DMS153 (cell line): Measurements from ENCODE around the gene PGC.
A peak's percentile ranks its signal among the peaks of the same experiment; 100 is the strongest.

Source experiments
- DNase-seq: peaks from one replicate; lab custom pipeline; 2025; lab: John Stamatoyannopoulos, UW

The PGC gene

DNA sequence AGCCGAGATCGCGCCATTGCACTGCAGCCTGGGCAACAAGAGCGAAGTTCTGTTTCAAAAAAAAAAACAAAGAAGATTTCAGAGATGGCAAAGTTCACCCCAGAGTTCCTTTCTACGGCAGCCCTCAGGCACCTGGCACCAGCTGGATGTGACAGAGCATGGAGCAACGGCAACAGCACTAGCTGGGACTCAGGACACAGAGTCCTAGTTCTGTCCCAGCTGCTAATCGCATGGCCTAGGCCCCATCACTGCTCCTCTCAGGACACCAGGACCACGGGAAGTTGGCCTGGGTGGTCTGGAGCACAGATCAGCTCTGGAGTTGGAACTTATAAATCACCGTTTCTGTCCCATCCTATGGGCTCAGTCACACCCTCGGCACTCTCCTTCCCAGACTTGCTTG is 1.1 kb downstream of the PGC start:
- no peak for DNase-seq

DNA sequence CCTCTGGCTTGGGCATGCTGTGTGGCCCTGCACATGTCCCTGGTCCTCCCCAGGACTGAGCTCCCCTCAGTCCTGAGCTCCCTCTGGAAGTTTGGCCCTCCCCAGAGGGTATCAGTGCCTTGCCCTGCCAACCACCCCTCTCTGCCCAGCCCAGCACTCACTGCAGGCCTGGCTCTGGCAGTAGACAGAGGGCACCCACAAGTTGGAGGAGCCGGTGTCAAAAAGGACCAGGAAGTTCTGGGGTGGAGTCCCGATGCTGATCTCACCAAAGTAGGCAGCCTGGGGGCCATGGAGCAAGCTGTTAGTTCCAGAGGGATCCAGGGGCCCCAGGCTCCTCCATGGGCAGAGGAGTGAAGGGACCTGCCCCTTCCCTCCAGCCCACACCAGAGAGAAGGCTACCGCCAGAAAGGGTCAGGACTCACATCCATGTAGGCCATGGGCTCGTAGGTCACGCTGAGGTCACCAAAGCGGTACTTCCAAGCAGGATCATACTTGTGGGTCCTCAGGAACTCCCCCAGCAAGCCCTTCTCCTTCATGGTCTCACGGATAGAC is 2.9 kb downstream of the PGC start:
- no peak for DNase-seq

DNA sequence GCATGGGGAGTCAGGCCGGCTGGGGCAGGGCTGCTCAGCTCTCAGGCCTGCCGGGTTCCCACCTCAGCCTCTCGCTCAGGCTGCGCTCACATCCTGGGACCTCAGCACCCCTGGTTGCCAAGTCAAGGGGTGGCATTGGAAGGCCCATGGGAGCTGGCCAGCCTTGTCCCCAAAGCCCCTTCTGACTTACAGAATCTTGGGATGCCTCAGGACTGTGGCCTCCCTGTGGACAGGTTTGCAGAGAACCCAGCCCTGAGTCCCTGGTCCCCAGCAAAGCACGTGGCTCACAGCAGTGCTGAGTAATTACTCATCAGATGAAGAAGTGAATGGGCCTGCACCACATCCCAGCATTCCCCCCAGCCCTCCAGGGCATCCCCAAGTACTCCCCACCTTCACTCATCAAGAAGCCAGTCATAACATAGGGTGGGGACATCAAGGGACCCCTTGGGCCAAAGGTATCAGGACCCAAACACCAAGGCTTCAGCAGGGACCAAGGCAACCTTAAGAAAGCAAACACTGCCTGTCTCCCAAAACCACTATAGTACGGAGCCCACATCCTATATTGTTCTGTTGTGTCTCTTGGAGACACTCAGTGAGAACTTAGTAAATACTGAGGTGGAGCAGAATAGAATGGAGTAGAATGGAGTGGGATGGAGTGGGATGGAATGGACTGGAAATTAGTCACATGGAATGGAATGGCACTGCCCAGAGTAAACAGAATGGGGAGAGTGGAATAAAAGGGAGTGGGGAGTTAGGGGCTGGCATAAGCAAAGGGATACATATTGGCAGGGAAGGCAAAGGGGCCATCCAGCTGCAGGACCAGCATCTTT is 3.6 kb downstream of the PGC start:
- no peak for DNase-seq

DNA sequence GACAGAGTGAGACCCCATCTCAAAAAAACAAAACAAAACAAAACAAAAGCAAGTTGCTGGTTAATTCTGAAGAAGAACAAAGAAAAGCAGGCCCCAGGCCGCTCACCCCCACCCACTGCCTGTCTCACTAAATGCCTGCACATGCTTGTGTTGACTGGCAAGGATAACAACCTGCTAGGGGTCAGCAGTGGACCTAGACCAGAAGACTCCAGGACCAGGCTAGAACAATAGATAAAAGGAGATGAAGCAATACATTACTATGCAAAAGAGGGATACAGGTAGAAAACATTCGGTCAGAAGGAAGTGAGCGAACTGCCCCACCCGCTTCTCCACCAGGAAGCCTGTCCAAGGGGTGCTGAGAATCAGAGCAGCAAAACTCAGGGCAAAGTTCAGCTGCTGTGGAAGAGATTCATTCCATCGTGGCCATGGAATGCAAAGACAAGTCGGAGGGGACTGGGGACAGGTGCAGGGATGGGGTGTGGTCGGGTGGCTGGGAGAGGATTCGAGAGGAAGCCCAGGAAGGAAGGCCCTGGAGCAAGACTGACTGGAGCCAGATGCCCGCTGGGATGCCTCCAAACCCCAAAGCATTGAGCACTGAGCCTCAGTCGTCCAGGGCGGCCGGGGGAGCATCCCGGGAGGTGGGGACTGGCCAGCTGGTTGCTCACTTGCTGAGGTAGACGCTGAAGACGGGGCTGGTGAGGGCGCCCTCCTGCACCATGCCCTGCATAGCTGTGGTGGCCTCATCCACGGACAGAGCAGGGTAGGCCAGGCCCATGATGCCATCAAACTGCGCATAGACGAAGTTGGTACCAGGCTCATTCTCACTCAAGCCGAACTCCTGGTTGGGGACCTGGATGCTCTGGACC is 5.3 kb downstream of the PGC start:
- no peak for DNase-seq

DNA sequence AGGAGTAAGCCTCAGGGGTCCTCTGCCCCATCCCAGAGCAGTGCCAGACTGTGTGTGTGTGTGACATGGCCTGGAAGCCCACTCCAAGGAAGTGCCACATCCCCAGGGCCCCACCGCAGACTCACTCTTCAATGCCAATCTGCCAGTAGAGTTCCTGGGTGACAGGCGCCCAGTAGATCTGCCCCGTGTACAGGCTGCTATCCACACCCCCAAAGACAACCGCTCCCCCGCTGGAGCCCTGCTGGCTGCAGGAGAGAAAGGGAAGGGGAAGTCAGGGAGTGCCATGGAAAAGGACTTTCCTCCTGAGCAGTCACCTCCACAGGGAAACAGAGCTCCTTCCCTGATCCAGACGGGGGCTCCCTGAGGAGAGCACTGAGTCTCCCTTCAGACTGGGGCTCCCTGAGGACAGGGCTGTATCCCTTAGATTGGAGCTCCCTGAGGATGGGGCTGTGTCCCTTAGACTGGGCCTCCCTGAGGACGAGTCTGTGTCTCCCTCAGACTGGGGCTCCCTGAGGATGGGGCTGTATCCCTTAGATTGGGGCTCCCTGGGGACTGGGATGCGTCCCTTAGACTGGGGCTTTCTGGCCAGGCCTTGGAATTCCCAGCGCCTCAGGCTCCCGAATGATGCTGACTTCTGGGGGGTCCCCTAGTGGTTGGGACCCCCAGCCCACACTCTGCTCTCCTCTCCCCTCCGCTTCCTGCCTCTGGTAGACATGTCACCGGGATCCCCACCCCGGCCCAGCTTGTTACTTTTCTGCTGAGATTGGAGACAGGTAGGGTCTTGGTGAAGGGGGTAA is 6.6 kb downstream of the PGC start:
- no peak for DNase-seq

DNA sequence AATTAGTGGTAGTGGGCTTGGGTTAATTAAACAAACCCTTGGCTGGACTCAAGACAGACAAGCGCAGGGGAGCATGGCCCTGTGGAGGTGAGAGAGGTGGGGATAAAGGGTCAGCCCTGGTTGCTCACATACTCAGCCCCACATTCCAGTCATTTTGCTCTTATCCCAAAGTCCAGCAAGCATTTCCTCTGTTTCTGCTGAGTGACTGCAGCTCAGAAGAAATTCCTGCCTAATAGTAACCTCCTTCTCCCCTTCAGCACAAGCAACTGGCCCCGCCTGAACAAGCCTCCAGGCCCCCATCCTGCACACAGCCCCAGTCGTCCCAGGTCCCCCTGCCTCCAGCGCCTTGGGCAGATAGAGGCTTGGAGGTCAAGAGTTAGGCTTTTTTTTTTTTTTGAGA is 8.2 kb downstream of the PGC start:
- no peak for DNase-seq

DNA sequence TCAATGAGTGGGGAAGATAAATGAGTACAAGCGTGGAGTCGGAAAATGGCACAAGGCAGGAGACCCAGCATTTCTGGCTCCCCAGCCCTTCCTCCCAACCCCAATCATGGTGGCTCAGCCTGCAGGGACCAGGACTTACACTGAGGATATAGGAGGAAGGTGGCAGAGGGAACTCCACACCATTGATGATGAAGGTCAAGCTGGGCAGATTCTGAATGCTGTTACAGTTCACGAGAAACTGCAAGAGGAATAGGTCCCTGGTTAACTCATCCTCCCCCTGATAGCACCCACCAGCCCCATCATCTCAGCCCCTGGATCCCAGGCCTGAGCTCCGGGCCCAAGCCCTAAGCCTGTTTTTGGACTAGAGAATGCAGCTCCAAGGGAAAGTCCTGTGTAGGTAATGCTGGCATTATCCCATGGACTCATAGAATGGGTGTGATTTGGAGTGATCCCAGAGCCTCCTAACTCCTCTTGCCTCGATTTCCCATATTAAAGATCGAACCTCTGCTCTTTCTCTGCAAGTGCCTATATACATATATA is 9.5 kb downstream of the PGC start:
- no peak for DNase-seq

DNA sequence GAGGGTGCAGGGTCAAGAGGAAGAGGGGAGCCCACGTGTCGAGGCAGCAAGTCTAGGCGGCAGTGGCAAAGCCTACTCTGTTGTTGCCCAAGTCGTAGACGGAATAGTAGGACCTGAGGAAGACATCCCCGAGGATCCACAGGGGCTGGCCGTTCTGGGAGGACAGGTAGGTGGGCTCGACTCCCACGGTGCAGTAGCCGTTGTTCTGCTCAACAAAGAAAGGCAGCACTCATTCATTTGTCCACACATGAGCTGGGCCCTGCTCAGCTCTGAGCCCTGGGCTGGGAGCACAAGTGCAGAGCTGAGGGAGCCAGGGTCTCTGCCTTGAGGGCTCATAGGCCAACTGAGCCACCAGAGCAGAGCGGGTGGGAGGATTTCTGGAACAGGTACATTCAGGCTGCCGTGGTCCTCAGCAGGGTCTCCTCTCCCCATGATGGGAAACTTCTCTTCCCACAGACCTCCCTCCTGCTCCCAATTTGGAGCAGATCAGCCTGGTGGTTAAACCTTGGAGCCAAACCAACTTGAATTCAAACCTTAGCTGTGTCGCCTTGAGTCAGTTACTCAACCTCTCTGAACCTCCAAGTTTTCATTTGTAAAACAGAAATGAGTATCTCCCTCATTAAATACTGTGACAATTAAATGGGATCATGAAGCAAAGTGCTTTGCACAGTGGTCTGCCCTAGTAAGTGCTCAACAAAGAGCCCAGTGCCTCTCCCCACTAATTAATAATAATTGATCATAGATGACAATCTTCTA is 10.2 kb downstream of the PGC start:
- no peak for DNase-seq

DNA sequence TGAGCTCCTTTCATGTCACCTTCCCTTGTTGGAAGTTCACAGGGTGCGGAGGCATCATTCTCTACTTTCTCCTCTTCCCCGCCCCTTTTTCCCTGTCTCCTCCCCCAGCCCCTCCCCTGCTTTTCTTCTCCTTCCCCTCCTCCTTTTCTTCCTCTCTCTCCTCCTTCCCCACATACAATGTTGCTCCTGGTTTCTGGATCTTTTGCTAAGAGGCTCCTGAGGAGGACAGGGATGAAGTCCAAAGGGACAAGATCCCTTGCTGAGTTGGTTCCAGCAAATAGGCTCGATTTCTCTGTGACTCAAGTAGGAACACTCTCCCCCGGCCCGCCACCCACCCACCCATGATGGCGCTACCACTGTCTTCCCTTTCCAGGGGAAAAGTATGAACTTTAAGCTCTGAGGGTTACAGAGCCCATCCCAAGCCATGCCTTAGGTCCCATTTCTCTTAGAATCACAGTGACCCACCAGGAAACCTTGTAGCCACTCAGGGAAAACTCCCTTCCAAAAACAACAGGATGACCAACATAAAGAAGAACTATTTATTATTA is 10.9 kb downstream of the PGC start:
- DNase-seq: no peak

DNA sequence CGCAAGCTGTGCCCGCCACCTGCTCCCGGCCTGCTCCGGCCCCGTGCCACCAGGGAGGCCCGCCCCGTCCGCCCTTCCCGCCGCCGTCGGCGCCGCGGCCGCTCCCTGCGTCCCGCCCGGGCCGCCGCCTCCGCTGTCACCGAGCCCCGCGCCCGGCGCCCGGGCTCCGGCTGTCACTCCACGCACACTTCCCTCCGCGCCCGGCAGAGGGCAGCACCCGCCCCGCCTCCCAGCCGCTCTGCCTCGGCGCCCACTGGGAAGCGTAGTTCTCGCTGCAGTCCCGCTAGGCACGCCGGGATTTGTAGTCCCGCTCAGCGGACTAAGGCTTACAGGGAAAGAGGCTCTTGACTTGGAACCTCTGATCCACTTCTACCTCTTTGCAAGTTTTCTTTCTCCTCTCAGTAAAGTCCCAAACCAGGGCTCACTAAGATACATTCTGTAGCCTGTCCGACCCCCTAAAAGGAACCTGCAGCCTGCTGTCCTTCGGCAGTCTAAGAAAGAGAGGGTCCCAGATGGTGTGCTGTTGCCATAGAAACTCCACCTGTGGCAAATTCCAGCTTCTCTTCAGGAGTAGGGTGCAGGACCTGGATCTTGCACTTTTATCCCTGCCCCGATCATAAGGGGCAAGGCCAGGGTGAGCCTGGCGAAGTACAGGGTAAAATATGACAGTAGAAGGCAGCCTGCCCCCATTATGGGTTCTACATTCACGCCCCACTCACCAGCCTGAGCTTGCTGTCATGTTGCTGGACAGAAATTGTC is 11.6 kb downstream of the PGC start, which contains the start of gene TFEB:
Gene TFEB, minus strand, starts transcription at position 182 of the 759 bp plus-strand sequence. CDS start 44,395 bp downstream, outside the sequence.
- peak; percentile 86 for DNase-seq

DNA sequence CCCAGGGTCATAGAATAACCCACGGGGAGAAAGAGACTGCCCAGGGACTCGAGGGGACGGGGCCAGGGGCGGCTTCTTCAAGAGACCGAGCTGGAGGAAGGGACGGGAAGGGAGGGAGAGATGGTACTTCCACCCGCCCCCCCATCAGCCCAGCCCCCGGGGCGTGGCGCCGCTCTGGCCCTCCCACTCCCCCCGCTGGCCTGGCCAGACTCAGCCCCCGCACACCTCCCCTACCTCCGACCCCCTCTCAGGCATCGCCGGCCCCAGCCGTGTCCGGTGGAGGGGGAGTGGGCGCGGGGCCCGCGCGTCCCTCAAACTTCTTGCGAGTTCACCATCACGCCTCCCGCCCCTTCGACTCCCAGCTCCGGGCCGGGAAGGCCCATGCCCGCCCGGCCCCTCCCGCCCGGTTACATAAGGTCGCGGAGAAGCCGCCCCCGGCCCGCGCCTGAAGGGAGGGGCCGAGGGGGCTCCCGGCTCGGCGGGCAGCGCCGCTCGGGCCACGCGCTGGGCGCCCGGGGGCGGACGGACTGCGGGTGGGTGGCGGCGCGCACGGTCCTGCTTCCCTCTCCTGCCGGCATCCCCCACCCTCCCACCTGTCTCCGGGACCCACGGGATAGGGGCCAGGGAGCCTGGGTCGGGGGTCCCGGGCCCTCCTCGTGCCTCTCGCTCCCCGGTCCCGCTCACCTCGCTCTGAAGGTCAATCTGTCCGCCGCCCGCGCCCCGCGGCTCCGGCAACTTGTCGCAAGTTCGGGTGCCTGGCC is 12.4 kb downstream of the PGC start:
- peak; percentile 31 for DNase-seq

DNA sequence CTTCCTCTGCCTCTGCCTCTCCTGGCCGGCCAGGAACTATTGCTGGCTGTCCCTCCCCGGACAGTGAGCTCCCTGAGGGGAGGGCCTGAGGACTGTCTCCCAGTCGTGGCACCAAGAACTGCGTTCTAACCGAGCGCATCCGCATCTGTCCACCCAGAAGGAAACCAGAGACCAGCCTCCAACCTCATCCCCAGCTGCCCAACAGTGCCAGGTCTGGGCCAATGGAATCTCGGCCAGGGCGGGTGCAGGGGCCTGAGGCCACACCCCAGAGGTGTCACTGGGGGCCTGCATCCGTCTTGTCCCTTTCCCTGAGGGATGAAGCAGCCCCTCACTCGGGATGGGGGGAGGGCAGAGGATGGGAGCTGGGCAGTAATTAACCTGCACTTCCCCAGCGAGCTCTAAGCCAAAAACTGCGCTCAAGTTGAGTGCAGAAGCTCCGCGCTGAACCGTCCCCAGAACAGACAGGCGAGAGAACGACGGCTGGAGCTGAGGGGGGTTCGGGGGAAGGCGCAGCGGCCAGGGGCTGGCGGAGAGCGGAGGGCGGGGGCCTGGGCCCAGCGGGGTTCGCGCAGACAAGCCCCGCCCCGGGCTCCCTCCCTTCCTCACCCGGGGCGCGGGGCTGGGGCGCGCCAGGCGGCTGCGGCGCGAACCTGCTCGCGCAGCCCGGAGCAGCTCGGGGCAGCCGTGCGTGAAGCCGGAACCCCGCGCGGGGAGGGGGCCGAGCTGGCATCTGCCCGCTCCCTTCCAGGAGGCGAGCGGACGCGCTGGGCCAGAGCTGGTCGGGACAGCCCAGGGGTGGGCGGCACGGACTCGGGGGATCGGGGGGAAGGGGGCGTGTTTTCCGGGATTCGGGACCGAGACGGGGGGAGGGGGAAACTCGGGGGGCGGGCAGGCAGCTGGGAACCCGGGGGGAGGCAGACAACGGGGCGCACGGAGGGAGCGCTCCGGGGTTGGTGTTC is 13.2 kb downstream of the PGC start:
- DNase-seq: peak; percentile 72

DNA sequence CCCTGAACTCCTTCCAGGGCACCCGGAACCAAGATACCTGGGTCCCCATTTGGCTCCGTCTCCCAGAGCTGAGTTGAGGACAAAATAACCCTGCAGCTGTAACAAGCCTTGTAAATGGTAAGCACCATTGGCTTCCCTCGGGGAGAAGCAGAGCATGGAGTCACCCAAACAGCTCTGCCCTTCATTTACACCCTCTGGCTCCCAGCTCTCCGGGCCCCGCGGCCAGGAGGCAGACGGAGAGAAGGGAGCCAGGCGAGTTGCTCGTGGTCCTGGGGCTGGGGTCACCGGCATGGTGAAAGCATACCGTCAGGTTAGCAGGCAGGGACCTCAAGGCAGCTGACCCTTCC is 13.9 kb downstream of the PGC start:
- no peak for DNase-seq

DNA sequence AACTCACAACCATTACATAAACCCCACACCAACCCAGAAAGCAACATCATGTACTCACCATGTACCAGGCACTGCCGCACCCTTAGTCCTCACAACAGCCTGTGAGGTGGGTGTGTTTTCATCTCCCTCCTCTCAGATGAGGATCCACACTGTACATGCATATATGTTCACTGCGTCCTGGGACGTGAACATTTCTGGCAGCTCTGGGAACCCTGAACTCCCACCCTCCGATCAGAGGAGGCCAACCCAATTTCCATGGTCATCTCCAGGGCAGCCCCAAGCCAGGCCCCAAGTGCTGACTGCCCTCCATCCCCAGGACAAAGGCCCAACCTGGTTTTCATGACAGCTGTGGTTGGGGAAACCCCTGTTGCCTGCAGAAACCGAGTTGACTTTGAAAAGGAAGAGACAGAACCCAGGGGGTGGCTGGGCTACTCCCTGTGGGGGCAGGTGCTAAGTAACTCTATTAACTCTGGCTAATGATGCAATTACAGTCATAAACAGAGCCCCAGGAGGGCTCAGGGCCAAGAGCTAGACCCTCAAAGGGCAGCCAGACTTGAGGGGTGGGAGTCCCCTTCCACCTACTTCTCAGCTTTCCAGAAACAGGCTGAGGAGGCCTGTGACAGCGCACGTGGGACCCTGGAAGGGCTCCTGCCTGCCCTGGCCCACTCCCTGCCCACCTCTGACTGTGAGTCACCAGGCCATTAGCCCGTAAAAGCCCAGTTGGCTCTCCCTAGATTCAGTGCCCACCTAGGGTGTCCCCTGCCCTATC is 14.4 kb downstream of the PGC start:
- no peak for DNase-seq

DNA sequence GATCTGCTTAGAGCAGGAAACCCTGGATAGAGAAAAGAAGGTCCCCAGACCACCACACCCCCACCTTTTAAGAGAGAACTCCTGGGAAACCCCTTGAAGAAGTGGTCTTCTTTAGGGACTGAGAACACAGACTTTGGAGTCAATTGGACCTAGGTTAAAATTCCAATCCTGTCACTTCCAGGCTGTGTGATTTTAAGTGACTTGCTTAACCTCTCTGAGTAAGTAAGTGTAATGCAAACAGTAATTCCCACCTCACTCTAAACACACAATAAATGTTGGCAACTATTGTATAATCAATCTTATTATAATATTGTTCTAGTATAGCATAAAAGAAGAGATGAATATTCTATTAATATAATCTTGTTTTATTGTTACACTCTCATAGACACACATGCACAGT is 15.0 kb downstream of the PGC start:
- DNase-seq: no peak

DNA sequence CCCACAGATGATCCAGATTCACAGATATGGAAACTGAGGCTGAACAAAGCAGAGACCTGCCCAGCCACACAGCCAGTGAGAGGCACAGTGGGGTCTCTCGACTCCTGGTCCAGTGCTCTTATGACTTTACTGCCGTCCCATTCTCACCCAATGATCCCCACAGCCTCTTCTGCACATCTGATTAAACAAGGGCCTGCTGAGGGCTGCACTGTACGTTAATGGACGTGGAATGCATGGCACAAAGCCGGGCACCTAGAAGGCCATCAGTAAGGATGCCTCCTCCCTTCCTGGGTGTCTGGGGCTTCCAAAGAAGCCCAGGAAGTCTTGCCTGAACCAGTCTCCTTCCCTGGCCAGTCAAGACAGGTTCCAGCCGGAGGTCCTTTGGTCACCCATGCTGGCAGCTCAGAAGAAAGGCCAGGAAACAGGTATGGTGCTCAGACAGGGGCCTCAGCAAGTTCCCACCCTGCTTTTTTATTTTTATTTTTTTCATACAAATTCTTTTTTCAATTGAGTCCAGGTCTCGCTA is 15.6 kb downstream of the PGC start:
- DNase-seq: no peak
